Calu3 (cell line): Measurements from ENCODE around the gene CGB8. TPM values are rescaled to one million over a fixed set of nuclear protein-coding genes. Genes with fewer than 3 reads are reported as not detected.
A peak's percentile ranks its signal among the peaks of the same experiment; 100 is the strongest.

Experiments
- BruUV-seq: library from RNA; stranded (reverse); fragments of 400-500 nt; replicated peaks from 2 replicates; lab custom pipeline; 2021; lab: Mats Ljungman, UMichigan
- CTCF ChIA-PET: fragments of 300-600 bp; sonication (Branson Sonifier 250); formaldehyde crosslinking; loops from one replicate; lab custom pipeline; 2022; ENCODE audit warnings: antibody characterized with exemption; lab: Charles Lee
- DNase-seq: peaks from one replicate; pipeline ENCODE4 v3.0.0; 2022
- H3K27ac Mint-ChIP-seq: one replicate; pipeline ENCODE4 v1.8.0; 2022; ENCODE audit warnings: mixed read lengths; ENCODE audit not compliant: unreplicated experiment
- H3K27me3 Mint-ChIP-seq: one replicate; pipeline ENCODE4 v1.8.0; 2022; ENCODE audit warnings: mixed read lengths; ENCODE audit not compliant: unreplicated experiment
- H3K36me3 Mint-ChIP-seq: one replicate; pipeline ENCODE4 v1.8.0; 2022; ENCODE audit warnings: mild to moderate bottlenecking, moderate library complexity, mixed read lengths; ENCODE audit not compliant: insufficient read depth, unreplicated experiment
- H3K4me1 Mint-ChIP-seq: one replicate; pipeline ENCODE4 v1.8.0; 2022; ENCODE audit warnings: mild to moderate bottlenecking, low read depth, mixed read lengths; ENCODE audit not compliant: unreplicated experiment
- H3K4me3 Mint-ChIP-seq: one replicate; pipeline ENCODE4 v1.8.0; 2022; ENCODE audit warnings: mild to moderate bottlenecking, low read depth, moderate library complexity, mixed read lengths; ENCODE audit not compliant: unreplicated experiment
- H3K9me3 Mint-ChIP-seq: one replicate; pipeline ENCODE4 v1.8.0; 2022; ENCODE audit warnings: low read depth, mixed read lengths; ENCODE audit not compliant: unreplicated experiment
- CTCF ChIP-seq: fragments of 200-600 bp; IDR thresholded peaks from one replicate; pipeline ENCODE4 v1.8.0; 2022; ENCODE audit warnings: antibody characterized with exemption; ENCODE audit not compliant: unreplicated experiment
- intact Hi-C: fragments of 100-400 bp; cut with micrococcal nuclease; formaldehyde crosslinking; loops from one replicate; pipeline ENCODE4 v1.10.0; 2022; ENCODE audit not compliant: unreplicated experiment
- total RNA-seq: library from RNA; stranded (reverse); gene quantifications from 2 replicates; pipeline ENCODE4 v1.2.3, GENCODE V29; 2022

Gene CGB8
- total RNA-seq, 1 experiment from 2014 or later = 0.54 TPM

- H3K36me3 Mint-ChIP-seq = peaks cover 91% of the 10 kb centered on the region
- no peak overlapping the region for H3K27ac Mint-ChIP-seq
- no peak for DNase-seq
- CTCF ChIA-PET = interaction anchor here (0.6 to 0.7 kb wide), 2 partner anchors 66 to 382 kb away, joined by 3 to 5 read pairs; no protein-coding TSS in a partner anchor
- peaks cover 14% of the 10 kb centered on the region for H3K4me1 Mint-ChIP-seq
- BruUV-seq = no TSS peak
- no peaks in the 10 kb centered on the region for H3K27me3 Mint-ChIP-seq
- intact Hi-C loops = no loop called here
- H3K4me3 Mint-ChIP-seq = no peak overlapping the region
- H3K9me3 Mint-ChIP-seq = no peaks in the 10 kb centered on the region
- no peak for TF ChIP-seq CTCF
These were observed 42.6 kb upstream of the CGB8 start for GRCh38 chr19:49091391-49092038.

GRCh38 chr19:49086296-49086695 lies 37.4 kb upstream of the CGB8 start:
- Mint-ChIP-seq H3K27me3 (no peaks in the 10 kb centered on the region), H3K27ac (peak overlapping the region; percentile 93), H3K4me3 (peak overlapping the region; percentile 92), H3K9me3 (no peaks in the 10 kb centered on the region), H3K36me3 (peaks cover 68% of the 10 kb centered on the region), H3K4me1 (peaks cover 30% of the 10 kb centered on the region)
- CTCF ChIA-PET = interaction anchor here (0.5 to 1.1 kb wide), 3 partner anchors 13 to 113 kb away, joined by 6 to 7 read pairs (median 6); no protein-coding TSS in a partner anchor
- no peak for DNase-seq
- no peak for TF ChIP-seq CTCF
- intact Hi-C loops = no loop called here
- BruUV-seq = no TSS peak

GRCh38 chr19:49085868-49086232 lies 36.9 kb upstream of the CGB8 start:
- TF ChIP-seq CTCF = no peak
- Mint-ChIP-seq H3K27ac (peak overlapping the region; percentile 93), H3K4me3 (peak overlapping the region; percentile 92), H3K9me3 (no peaks in the 10 kb centered on the region), H3K4me1 (peaks cover 30% of the 10 kb centered on the region), H3K36me3 (peaks cover 63% of the 10 kb centered on the region), H3K27me3 (no peaks in the 10 kb centered on the region)
- no TSS peak for BruUV-seq
- CTCF ChIA-PET = interaction anchor here (0.5 kb wide), 1 partner anchor 107 kb away, joined by 6 read pairs; no protein-coding TSS in a partner anchor
- DNase-seq = no peak
- intact Hi-C loops = no loop called here

GRCh38 chr19:49085020-49085867 lies 36.3 kb upstream of the CGB8 start, which contains the start of gene SNRNP70:
Gene SNRNP70, plus strand, starts transcription at chr19:49085451. Its CDS starts 964 bp downstream, at chr19:49086415.
- CTCF ChIA-PET = no interaction called here
- intact Hi-C loops = no loop called here
- DNase-seq = peak; percentile 100
- no peak for TF ChIP-seq CTCF
- Mint-ChIP-seq H3K36me3 (peaks cover 57% of the 10 kb centered on the region), H3K4me3 (peak within 1 kb of the TSS; percentile 92), H3K27me3 (no peaks in the 10 kb centered on the region), H3K4me1 (peaks cover 30% of the 10 kb centered on the region), H3K27ac (peak within 1 kb of the TSS; percentile 93), H3K9me3 (no peaks in the 10 kb centered on the region)
- no TSS peak for BruUV-seq
